ENCODE data around the gene TRIO. TPM values are rescaled to one million over a fixed set of nuclear protein-coding genes. Genes with fewer than 3 reads are reported as not detected.

TRIO gene
- total RNA-seq, 2 experiments from 2014 or later: 3.7 to 4.2 TPM

DNA sequence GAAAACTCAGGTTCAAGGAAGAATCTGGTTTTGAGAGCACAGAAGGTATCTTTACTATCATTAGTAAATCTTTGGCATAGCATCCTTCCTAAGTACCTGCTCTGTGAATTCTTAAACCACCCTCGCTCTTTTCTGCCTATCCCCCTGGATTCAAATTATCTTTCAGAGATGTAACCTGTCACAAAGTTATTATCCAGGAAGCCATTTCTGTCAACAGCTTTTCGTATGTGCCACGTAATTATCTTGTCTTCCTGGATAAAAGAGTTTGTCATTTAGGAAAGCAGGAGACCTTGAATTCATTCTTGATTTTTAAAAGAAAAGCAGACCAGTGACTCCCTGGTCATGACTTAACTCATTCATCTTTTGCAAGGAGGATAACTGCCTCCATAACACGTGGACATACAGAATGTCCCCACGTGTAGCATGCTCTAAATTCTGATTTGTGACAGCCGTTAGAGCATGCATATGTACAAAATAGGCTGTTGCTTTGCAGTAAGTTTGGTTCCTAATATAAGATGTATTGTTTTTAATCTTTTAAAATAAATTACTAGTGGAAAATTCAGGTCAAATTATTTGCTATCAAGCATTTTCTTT, 189.0 kb downstream of the TRIO start:
- POLR2A ChIA-PET: no interaction called here
- CTCF ChIA-PET: no interaction called here

DNA sequence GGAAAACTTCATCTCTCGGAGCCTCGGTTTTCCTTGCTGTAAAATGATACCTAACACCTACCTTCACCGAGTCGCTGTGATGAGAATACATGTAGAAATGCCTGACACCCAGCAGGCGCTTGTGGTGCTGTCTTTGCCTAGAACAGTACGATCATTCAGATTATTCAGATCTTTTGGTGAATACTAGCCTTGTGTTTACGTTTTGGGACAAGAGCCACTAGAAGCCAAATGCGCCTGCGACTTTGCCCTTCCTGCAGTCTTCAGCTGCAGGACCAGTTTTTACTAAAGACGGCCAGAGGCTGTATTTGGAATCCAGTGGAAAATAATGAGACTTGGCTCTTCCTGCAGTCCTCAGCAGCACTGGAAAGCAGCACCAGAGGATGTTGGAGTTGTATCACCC, 189.6 kb downstream of the TRIO start:
- POLR2A ChIA-PET: no interaction called here
- CTCF ChIA-PET: no interaction called here

DNA sequence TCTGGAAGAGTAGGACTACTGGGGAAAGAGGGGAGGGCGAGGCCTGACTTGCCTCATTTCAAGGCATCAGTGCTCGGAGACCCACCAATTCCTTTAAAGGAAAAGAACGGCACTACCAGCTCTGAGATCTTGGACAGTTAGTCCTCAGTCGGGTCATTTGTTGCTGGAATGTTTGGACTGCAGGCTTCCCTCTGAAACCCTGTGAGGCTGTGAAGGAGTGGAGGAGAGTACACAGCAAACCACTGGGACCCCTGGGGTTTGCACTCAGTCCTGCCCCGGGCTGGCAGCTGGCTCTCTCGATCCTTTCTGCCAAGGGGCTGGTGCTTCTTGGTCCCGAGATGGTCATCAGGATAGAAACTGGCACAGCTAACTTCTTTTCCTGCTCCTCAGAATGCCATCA, 194.5 kb downstream of the TRIO start:
- POLR2A ChIA-PET: no interaction called here
- CTCF ChIA-PET: interaction anchor here (0.7 kb wide), 1 partner anchor 11 kb away, joined by 3 read pairs; no protein-coding TSS in a partner anchor

DNA sequence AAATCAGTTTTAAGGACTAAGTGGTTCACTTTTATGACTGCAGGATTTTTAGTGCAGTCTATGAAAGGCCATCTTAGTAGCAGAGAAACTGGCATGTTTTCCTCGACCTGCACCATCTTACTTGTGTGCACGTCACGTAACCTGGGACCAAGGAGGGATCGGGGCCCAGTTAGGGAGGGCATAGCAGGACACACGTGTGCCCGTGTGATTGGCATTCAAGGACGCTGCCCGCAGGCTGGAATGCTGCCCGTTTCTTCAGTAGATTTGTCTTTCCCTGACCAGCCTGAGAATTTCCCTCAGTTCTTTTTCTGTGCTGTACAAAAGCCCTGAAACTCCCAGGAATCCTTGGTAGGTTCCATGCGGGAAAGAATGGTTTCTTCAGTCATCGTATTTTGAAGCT, 196.3 kb downstream of the TRIO start:
- ChIA-PET CTCF (interaction anchor here (1.3 kb wide), 1 partner anchor 12 kb away, joined by 3 read pairs; no protein-coding TSS in a partner anchor), POLR2A (no interaction called here)

DNA sequence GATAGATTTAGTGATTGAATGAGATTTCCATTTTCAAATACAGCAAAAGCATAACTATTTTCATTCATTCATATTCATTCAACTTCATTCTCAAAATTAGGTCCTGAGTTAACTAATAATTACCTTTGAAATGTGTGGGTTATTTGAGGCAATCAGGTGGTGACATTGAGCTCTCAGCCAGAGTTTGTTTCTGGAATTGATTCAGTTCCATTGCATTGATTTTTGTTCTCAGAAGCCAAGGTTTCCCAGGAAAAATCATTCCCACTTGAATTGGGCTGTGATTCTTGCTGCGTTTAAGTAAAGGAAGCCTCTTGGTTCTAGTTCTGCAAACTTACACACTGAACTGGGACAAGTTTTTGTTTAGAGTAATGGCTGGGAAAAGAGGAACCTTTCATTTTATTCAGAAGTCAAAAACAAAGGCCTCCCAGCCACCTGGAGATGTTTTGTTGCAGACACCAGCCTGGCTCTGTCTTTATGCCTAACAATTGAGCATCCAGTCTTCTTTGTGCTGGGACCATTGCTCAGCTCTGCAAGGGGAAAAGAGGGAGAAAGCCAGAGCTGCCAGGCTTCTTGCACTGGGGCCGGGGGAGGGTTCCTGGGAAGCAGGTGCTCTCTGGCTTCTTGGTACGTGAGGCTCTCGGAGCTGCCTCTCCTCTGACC, 198.6 kb downstream of the TRIO start:
- POLR2A ChIA-PET: no interaction called here
- CTCF ChIA-PET: interaction anchor here (0.6 to 0.8 kb wide), 2 partner anchors 22 to 671 kb away, joined by 3 to 5 read pairs; no protein-coding TSS in a partner anchor

DNA sequence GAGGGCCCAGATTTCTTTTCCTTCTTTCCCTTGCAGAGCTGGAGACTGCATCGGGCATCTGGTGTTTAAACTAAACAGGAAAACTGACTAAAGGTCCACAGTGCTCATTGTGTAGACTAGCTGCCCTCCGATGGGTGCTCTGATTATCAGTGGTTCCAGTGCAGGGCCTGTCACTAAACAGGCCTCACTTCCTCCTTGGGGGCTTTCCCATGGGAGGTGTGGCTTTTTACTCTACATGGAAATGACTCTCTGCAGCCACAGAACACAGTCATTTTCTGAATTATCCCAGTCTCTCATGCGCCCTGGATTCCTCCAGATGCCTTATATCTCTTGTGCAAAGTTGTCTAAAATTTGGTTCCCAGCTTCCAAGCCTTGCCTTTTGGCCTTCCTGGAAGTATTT, 199.2 kb downstream of the TRIO start:
- ChIA-PET POLR2A (no interaction called here), CTCF (interaction anchor here (0.6 to 0.8 kb wide), 2 partner anchors 22 to 671 kb away, joined by 3 to 5 read pairs; no protein-coding TSS in a partner anchor)

DNA sequence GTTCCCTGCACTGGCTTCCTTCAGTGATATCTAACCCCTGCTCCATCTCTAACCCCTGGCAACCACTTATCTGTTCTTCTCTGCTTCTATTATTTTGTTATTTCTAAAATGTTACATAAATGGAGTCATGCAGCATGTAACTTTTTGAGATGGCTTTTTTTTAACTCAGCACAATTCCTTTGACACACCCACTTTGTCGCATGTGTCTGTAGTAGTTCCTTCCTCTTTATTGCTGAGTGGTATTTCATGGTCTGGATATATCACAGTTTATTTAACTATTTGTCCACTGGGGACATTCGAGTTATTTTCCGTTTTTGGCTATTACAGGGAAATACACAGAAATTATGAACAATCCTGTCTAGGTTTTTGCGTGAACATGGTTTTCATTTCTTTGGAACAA, 200.2 kb downstream of the TRIO start:
- POLR2A ChIA-PET: no interaction called here
- CTCF ChIA-PET: no interaction called here

DNA sequence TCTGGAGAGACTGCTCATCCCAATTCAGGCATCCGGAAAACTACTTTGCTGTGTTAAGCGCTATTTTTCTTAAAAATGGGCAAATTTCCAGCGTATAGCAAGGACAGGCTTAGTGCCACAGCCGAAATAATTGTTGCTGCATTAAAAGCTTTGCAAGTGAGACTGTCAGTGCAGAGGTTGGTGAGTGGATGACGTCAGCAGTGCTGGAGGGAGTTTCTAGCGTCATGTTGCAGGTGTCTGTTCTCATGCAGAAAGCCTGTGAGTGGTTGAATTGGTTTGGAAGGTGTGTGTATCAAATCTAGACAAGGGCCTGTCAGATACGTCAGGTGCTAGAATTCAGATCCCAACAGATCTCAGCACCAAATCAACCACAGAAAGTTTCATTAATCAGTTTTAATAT, 204.4 kb downstream of the TRIO start:
- ChIA-PET POLR2A (no interaction called here), CTCF (no interaction called here)

DNA sequence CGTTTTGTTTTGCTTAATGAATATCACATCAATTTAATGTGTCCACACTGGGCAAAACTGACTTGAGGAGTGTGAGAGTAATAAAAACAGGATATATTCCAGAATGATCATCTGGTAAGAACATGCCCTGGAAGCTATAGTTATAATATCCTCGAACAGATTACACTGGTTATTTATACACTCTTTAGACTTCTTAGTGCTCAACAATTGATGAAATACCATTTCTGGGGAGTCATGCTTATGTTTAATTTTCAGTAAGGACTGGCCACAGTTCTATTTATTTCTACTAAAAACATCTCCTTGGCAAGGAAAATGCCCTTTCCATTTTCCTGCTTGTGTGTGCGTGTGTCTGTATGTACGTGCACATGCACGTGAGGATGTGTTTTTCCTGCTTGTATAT, 205.0 kb downstream of the TRIO start:
- ChIA-PET CTCF (no interaction called here), POLR2A (no interaction called here)

DNA sequence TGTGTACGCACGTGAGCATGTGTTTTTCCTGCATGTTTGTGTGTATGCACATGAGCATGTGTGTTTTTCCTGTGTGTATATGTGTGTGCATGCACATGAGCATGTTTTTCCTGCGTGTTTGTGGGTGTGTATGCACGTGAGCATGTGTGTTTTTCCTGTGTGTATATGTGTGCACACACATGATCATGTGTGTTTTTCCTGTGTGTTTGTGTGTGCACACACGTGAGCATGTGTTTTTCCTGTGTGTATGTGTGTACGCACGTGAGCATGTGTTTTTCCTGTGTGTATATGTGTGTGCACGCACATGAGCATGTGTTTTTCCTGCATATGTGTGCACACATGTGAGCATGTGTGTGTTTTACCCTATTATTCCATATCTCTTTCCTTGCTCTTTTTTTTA, 205.9 kb downstream of the TRIO start:
- POLR2A ChIA-PET: no interaction called here
- CTCF ChIA-PET: no interaction called here

DNA sequence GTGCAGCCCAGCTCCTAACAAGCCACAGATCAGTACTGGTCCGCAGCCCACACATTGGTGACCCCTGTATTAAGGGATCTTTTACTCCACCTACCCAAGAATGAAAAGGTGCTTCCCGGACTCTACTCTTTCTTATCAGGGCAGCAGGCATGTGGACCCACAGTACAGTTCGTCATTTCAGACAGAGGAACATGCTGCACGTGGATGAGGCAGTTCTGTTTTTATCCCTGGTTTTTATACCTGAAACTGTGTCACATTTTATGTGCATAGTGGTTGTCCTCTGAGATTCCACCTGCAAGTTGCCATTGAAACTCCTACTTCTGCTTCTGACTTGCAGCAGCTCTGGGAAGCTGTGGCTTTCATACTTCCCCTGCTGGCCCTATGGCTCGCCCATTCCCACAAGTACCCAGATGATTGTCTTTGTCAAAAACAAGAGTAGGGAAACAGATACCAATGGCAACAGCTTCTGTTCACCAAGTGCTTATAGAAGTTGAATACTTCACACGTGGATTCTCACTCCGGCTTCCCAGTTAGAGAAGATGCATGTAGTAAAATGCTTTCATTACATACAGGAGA, 208.0 kb downstream of the TRIO start:
- ChIA-PET CTCF (interaction anchor here (0.9 to 1.4 kb wide), 5 partner anchors 11 to 298 kb away, joined by 3 to 14 read pairs (median 3); no protein-coding TSS in a partner anchor), POLR2A (no interaction called here)

DNA sequence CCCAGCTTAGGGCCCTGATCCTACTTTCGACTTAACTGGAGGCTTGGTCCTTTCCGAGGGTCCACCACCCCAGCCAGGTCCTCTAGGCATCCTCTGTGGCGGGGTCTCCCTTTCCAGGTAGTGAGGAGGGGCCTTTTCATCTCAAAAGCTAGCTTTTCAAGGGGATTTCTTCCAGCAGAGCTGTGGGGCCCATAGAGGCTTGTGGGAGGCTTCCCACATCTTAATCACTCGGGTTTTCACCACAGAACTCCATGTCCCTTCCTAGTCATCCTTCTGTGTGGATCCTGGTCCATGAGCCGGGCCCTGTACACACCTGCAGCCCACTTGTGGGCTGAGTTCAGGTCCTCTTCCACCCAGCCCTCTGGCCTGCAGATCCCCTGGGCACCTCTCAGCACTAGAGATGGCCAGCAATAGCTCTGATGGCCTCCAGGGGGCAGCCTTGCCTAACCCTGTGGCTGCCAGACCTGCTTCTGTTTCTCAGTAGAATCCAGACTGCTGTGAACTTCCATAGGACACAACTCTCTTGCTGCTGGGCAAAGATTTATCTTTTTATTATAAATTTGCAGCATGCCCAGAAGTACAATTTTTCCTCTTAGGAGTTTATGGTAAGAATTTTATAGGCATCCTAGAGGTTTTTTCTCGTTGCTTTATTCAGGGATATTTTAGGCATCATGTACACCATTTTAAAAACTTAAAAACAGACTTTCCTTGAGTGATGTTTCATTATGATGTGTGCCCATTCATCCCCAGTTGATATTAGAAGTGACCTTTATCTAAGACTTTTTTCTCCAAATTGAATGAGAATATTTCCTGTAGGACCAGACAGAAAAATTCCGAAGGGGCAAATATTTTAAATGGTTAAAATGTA, 208.9 kb downstream of the TRIO start:
- POLR2A ChIA-PET: interaction anchor here (1.0 kb wide), 1 partner anchor 297 kb away, joined by 3 read pairs; no protein-coding TSS in a partner anchor
- CTCF ChIA-PET: interaction anchor here (0.7 to 1.4 kb wide), 6 partner anchors 10 to 297 kb away, joined by 3 to 14 read pairs (median 3); no protein-coding TSS in a partner anchor

DNA sequence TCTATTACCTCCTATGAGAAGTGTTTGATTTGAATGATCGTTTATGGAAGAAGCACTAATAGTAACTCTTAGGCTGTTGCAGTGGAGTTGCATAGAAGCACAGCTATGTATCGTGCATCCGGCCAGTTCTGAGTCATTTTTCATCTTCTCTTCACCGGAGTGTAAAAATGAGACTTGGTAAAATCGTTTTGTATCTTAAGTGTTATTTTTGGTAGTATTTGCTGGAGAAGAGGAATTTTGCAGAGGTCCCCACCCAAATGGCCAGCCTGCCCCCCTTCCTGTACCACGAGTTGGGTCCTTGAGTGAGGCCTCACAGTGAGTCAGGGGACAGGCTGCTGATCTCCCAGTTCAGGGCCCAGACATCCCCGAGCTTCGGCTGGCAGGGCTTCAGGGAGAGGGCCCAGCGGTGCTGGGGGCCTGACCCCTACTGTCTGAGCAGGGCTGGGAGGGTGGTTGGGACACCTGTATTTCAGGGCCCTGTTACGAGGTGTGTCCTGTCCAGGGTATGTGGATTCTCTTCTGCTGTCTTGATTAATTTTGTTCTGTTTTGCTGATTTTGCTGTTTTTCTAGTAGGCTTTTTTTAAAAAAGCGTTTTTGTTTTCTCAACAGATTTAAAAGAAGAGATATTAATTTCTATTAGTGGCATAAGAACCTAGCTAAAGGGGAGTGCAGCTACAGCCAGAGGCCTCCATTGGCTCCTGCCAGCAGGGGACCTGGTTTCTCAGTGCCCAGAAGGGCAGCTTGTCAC, 210.8 kb downstream of the TRIO start:
- ChIA-PET CTCF (interaction anchor here (2.2 kb wide), 1 partner anchor 295 kb away, joined by 10 read pairs; no protein-coding TSS in a partner anchor), POLR2A (no interaction called here)

DNA sequence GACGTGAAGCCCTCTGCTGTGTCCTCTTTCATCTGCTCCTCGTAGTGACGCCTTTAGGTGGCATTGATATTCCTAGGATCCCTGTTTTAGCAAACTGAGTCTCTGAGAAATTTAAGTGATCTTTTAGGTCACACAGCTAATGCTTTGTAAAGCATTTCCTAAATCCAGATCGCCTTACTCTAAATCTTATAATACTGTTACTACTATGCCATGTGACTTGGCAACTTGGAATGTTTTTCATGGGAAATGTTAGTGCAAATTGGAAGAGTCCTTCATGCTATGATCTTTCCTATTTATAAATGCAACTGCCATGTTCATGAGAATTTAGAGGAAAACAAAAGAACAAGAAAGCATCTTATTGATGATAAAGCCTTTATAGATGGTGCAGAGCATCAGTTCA, 212.2 kb downstream of the TRIO start:
- ChIA-PET POLR2A (no interaction called here), CTCF (no interaction called here)

DNA sequence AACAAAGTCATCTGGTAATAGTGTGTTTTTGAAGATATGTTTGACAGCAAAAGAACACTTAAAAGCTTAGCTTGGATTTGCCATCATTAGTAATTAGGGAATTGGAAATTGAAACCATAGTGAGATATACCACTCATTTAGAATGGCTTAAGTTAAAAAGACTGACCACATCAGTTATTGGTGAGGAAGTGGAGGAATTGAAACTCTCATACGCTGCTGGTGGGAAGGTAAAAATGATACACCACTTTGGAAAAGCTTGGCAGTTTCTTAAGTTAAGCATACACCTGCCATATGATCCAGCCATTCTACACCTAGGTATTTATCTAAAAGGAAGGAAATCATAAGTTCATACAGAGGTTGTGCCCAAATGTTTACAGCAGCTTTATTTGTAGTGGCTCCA, 213.2 kb downstream of the TRIO start:
- CTCF ChIA-PET: no interaction called here
- POLR2A ChIA-PET: no interaction called here

DNA sequence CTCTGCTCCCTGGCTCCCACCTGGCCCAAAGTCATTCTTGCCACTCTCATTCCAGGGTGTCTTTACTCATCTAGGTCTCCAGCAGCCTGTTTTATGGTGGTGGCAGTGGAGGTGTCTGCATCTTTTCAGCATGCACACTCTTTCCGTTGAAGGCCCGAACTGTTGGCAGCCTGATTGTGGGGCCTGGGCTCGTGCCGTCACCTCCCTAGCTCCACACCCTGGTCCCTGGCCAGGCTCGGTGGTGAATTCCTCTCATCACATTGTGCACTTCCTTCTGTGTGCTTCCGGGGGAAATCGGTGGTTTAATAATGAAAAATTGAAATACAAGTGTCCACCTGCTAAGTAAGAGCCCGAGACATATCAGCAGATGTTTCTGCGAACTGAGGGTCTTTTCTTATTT, 214.3 kb downstream of the TRIO start:
- CTCF ChIA-PET: no interaction called here
- POLR2A ChIA-PET: no interaction called here

DNA sequence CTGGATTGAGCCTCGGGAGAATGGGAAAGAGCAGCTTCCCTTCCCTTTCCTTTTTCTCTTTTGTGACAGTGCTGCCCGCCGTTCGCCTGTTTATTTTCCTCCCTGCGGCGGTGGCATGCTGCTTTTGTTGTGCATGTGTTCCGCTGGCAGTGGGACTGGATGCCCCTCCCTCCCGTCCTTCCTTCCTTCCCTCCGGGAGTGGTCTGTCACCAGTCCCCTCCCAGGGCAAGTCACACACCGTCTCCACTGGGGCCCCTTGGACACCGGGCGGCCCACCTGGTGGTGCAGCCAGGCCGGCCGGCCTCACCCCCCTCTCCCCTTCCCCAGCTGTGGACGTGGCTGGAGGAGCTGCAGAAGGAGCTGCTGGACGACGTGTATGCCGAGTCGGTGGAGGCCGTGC, 214.7 kb downstream of the TRIO start:
- ChIA-PET CTCF (no interaction called here), POLR2A (no interaction called here)

DNA sequence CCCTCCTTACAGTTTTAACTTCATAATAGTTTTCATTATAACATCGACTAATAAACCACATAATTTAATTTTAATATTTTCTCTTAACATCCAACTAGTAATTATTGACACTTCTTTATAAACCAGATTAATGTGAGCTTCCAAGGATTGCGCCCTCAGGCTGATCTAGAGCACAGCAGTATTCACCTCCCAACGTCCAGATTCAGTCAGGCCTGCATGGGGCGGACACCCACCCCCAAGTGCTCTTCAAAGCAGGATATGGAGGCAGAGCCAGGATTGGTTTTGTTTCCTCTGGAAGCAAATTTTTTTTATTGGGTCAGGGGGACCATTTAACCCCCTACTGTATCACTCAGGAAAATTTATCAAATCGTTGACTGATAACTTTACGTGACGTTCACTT, 215.4 kb downstream of the TRIO start:
- ChIA-PET CTCF (no interaction called here), POLR2A (no interaction called here)

DNA sequence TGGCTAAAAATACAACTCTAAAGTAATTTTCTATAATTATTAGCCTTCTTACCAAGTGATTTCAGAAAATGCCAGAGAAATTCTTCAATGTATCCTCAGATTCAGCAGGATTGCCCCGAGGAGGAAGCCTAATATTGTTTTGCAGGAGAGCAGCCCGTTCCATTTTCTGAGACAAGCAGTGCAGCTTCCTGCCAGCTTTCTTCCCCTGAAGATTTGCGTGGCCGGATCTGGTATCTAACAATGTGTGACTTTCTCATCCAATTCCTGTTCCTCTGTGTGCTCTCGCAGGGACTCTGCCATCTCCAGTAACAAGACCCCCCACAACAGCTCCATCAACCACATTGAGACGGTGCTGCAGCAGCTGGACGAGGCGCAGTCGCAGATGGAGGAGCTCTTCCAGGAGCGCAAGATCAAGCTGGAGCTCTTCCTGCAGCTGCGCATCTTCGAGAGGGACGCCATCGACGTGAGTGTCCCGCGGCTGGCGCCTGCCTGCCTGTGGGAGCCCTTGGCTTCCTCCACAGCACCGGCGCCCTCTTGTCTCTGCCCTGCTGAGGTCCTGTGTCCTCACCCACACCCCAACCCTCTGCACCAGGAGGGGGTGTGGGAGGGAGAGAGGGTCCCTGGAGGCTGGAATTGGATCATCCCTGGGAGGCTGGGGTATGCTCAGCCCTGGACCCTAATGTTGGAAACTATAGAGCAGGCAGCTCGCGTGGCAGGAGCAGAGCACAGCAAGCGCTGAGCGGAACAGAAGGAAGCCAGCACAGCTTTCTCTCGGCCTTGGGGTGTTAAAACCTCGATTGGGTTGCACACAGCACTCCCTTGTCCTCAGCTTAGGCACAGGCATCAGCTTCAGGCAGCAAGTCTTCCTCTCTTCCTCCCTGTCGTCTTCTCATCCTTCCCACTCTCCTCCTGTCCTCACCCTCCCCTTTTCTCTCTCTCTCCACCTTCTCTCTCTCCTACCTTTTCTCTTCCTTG, 216.2 kb downstream of the TRIO start:
- ChIA-PET POLR2A (no interaction called here), CTCF (no interaction called here)
